GM19099 (cell line): Measurements from ENCODE around the gene TSPOAP1.

Experiments
- POLR2A ChIP-seq: IDR thresholded peaks from 3 replicates; pipeline ENCODE4 v1.6.1; 2011; ENCODE audit warnings: low read depth; ENCODE audit not compliant: insufficient read length; ENCODE audit errors: extremely low read depth

The TSPOAP1 gene

GRCh38 chr17:58265902-58266875, 62.4 kb downstream of the TSPOAP1 start:
- TF ChIP-seq POLR2A: no peak

GRCh38 chr17:58265271-58265670, 63.3 kb downstream of the TSPOAP1 start:
- no peak for TF ChIP-seq POLR2A

- no peak for TF ChIP-seq POLR2A
Observed at GRCh38 chr17:58264407-58265103, 64.0 kb downstream of the TSPOAP1 start.

- TF ChIP-seq POLR2A: no peak
Observed at GRCh38 chr17:58263773-58264172, 64.8 kb downstream of the TSPOAP1 start.

GRCh38 chr17:58262149-58262548, 66.4 kb downstream of the TSPOAP1 start:
- TF ChIP-seq POLR2A: no peak

GRCh38 chr17:58254803-58255202, 73.8 kb downstream of the TSPOAP1 start:
- no peak for TF ChIP-seq POLR2A

- TF ChIP-seq POLR2A: no peak
Observed at GRCh38 chr17:58253082-58253481, 75.5 kb downstream of the TSPOAP1 start.

GRCh38 chr17:58252141-58252540, 76.5 kb downstream of the TSPOAP1 start:
- TF ChIP-seq POLR2A: no peak
